Fibroblast of lung (primary cell): ENCODE measurements around the gene ZNF710. TPM values are rescaled to one million over a fixed set of nuclear protein-coding genes. Genes with fewer than 3 reads are reported as not detected.

Experiments used
- DNase-seq, 2 donors: peaks; one replicate each; pipeline versions ENCODE4 v3.0.0 to v3.0.0-alpha.2; 2010; ENCODE audit warnings: low read depth in 2 of 2
- H2AFZ ChIP-seq: 2 replicates; pipeline ENCODE4 v1.5.1; 2012; ENCODE audit warnings: low read length, control low read depth, inconsistent platforms
- H3K27ac ChIP-seq: 2 replicates; pipeline ENCODE4 v1.5.1; 2011; ENCODE audit warnings: low read length, control low read depth; ENCODE audit not compliant: insufficient read depth
- H3K27me3 ChIP-seq: 2 replicates; pipeline ENCODE4 v1.5.1; 2011; ENCODE audit warnings: mild to moderate bottlenecking, low read length; ENCODE audit not compliant: control insufficient read depth, insufficient read depth
- H3K36me3 ChIP-seq: 2 replicates; pipeline ENCODE4 v1.5.1; 2011; ENCODE audit warnings: low read length; ENCODE audit not compliant: control insufficient read depth, insufficient read depth
- H3K4me1 ChIP-seq: 2 replicates; pipeline ENCODE4 v1.5.1; 2011; ENCODE audit warnings: low read length; ENCODE audit not compliant: control insufficient read depth, insufficient read depth; ENCODE audit errors: extremely low read depth
- H3K4me2 ChIP-seq: 2 replicates; pipeline ENCODE4 v1.5.1; 2011; ENCODE audit warnings: low read length, control low read depth; ENCODE audit not compliant: insufficient read depth; ENCODE audit errors: extremely low read depth
- H3K4me3 ChIP-seq, 4 experiments: fragments of 200-600 bp in 1 of 4; sonication (generic) in 1 of 4; replicated peaks in 1 of 4; 2 replicates each; pipeline ENCODE4 v1.5.1; 2011 to 2016; ENCODE audit warnings: low read length in 4 of 4, low read depth in 3 of 4, mild to moderate bottlenecking in 3 of 4, control low read depth in 2 of 4, inconsistent platforms in 1 of 4, mixed read lengths in 1 of 4; ENCODE audit not compliant: insufficient read depth in 1 of 4; ENCODE audit errors: control extremely low read depth in 1 of 4
- H3K79me2 ChIP-seq: 2 replicates; pipeline ENCODE4 v1.5.1; 2012; ENCODE audit warnings: mild to moderate bottlenecking, low read length, inconsistent platforms; ENCODE audit not compliant: control insufficient read depth, insufficient read depth
- H3K9ac ChIP-seq: 2 replicates; pipeline ENCODE4 v1.5.1; 2011; ENCODE audit warnings: mild to moderate bottlenecking, low read length, control low read depth; ENCODE audit not compliant: insufficient read depth
- H3K9me3 ChIP-seq: 2 replicates; pipeline ENCODE4 v1.5.1; 2012; ENCODE audit warnings: low read depth, low read length; ENCODE audit not compliant: control insufficient read depth, insufficient read depth
- H4K20me1 ChIP-seq: 2 replicates; pipeline ENCODE4 v1.5.1; 2011; ENCODE audit warnings: low read length; ENCODE audit not compliant: control insufficient read depth, insufficient read depth; ENCODE audit errors: extremely low read depth
- EZH2 ChIP-seq: IDR thresholded peaks from 2 replicates; pipeline ENCODE4 v1.5.1; 2012; ENCODE audit warnings: low read length, control low read depth, mild to moderate bottlenecking; ENCODE audit errors: missing control alignments
- polyA plus RNA-seq, 2 donors: library from polyadenylated mRNA; depleted of rRNA in 1 of 2; stranded (reverse) in 1 of 2; unstranded in 1 of 2; fragments of >200 nt; gene quantifications; 2 replicates each; pipeline ENCODE4 v1.2.1, GENCODE V29; 2011 to 2012; ENCODE audit warnings: missing spikeins in 1 of 2
- total RNA-seq: library from RNA; depleted of rRNA; stranded (reverse); fragments of >200 nt; gene quantifications from 2 replicates; pipeline ENCODE4 v1.2.1, GENCODE V29; 2014
- TF ChIP-seq, protein P1 (sequence below), 2 donors: IDR thresholded peaks in 1 of 2; conservative IDR thresholded peaks in 1 of 2; 1 replicate in 1 of 2; 2 replicates in 1 of 2; pipeline ENCODE4 v1.5.1; 2011 to 2012; ENCODE audit warnings: low read length in 2 of 2, control low read depth in 1 of 2, inconsistent platforms in 1 of 2, low read depth in 1 of 2, mild to moderate bottlenecking in 1 of 2

ZNF710 gene
- total and polyA plus RNA-seq, 2 donors (not counting 1 experiment from before 2014, with no cell fraction given), result 2.1 to 9.4 TPM

DNA sequence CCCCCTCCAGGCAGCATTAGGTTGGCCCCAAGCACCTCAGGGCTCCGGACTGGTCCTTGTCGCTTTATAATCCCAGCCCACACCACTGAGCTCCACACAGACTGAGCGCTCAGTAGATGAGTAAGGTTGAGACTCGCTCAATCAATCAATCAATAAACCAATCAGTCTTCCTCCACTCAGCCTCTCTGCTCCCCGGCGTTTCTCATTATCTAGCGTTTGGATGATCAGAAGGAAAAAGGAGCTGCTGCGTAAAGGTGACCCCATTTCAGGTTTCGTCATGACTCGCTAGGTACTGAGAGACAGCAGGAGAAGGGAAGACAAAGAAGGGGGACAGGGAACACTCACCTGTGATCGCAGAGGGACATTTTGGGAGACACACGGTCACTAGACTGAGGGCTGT lies 41.2 kb downstream of the ZNF710 start:
- Histone ChIP-seq H3K79me2 (peaks cover 7% of the 10 kb centered on the region), H4K20me1 (no peaks in the 10 kb centered on the region), H3K4me2 (no peak overlapping the region), H3K4me1 (peaks cover 9% of the 10 kb centered on the region), H3K9ac (no peak overlapping the region), H3K27ac (no peak overlapping the region), H3K9me3 (no peaks in the 10 kb centered on the region), H3K4me3 (no peak overlapping the region), H2AFZ (no peak overlapping the region), H3K27me3 (no peaks in the 10 kb centered on the region), H3K36me3 (no peaks in the 10 kb centered on the region)
- TF ChIP-seq EZH2, result no peak
- TF ChIP-seq, protein P1, sequence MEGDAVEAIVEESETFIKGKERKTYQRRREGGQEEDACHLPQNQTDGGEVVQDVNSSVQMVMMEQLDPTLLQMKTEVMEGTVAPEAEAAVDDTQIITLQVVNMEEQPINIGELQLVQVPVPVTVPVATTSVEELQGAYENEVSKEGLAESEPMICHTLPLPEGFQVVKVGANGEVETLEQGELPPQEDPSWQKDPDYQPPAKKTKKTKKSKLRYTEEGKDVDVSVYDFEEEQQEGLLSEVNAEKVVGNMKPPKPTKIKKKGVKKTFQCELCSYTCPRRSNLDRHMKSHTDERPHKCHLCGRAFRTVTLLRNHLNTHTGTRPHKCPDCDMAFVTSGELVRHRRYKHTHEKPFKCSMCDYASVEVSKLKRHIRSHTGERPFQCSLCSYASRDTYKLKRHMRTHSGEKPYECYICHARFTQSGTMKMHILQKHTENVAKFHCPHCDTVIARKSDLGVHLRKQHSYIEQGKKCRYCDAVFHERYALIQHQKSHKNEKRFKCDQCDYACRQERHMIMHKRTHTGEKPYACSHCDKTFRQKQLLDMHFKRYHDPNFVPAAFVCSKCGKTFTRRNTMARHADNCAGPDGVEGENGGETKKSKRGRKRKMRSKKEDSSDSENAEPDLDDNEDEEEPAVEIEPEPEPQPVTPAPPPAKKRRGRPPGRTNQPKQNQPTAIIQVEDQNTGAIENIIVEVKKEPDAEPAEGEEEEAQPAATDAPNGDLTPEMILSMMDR (conservative IDR thresholded peaks at IDR 0.05 in 1 of 2, IDR thresholded peaks at IDR 0.05 in 1 of 2; ENCODE audit: low read depth in 1 of 2, low read length in 2 of 2), result no peak
- DNase-seq, result no peak

DNA sequence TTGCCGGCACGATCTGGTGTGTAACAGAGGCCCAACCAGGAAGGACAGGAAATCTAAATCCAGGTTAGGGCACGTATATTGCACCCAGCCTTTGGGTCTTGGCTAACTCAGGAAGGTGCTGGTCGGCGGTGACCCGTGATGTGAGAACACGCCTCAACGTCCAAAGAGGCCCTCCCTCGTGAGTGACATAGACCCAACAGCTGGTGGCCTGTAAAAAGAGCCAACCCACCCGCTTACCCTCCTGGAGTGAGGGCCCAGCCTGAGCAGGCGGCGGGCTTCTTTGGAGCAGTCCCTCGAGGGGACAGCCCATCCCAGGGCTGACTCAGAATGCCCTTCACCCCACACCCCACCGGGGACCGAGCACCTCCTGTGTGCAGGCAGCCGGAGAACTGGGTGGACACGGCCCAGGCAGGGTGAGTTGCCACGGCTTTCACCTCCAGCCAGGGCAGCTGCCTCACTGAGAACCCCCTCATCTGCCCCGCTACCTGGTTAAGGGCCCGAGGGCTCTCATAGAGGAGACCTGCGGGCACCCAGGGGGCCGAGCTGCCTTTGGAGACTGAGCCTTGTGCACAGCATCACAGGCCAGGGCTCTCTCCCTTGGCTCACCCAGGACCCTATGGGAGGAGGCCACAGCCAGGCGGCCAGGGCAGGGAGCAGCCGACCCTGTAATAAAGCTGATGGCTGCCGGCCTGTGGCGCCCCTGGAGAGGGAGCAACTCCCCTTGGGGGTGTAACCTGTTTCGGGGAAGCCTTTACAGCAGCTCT lies 41.8 kb downstream of the ZNF710 start:
- H3K9ac ChIP-seq, result no peak overlapping the region
- H3K4me3 ChIP-seq, result no peak overlapping the region
- no peak for TF ChIP-seq EZH2
- TF ChIP-seq, protein P1 (conservative IDR thresholded peaks at IDR 0.05 in 1 of 2, IDR thresholded peaks at IDR 0.05 in 1 of 2; ENCODE audit: low read depth in 1 of 2, low read length in 2 of 2), result no peak
- peaks cover 4% of the 10 kb centered on the region for H3K4me1 ChIP-seq
- H3K27ac ChIP-seq, result no peak overlapping the region
- H3K9me3 ChIP-seq, result no peaks in the 10 kb centered on the region
- H3K27me3 ChIP-seq, result no peaks in the 10 kb centered on the region
- H3K36me3 ChIP-seq, result no peaks in the 10 kb centered on the region
- peaks cover 7% of the 10 kb centered on the region for H3K79me2 ChIP-seq
- DNase-seq, result no peak
- no peak overlapping the region for H3K4me2 ChIP-seq
- H2AFZ ChIP-seq, result no peak overlapping the region
- H4K20me1 ChIP-seq, result no peaks in the 10 kb centered on the region

DNA sequence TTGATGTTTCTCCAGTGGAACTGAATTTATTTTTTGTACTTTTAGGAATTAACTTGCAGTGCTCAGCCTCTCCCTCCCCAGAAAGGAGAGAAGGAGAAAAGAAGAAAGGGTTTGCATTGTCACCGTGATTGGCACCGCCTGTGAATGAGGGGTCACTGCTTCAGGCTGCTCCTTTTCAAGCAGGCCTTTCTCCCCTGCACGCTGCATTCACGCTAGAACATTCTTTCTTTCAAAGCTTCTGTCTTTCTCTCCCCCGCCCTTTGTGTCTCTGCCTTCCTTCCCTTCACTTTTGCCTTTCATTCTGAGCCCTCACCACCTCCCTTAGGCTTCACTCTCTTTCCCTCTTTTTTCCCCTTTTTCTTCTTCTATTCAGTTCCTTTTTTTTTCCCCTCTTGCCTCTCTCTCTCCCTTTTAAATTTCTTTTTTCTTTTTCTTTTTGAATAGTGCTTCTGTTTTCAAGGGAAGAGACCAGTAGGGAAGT lies 42.4 kb downstream of the ZNF710 start:
- Histone ChIP-seq H3K27me3 (no peaks in the 10 kb centered on the region), H3K36me3 (no peaks in the 10 kb centered on the region), H3K79me2 (peaks cover 4% of the 10 kb centered on the region), H3K4me1 (no peaks in the 10 kb centered on the region), H3K9me3 (no peaks in the 10 kb centered on the region), H3K9ac (no peak overlapping the region), H3K27ac (no peak overlapping the region), H2AFZ (no peak overlapping the region), H3K4me2 (no peak overlapping the region), H4K20me1 (no peaks in the 10 kb centered on the region), H3K4me3 (no peak overlapping the region)
- DNase-seq, result no peak
- no peak for TF ChIP-seq EZH2
- TF ChIP-seq, protein P1 (conservative IDR thresholded peaks at IDR 0.05 in 1 of 2, IDR thresholded peaks at IDR 0.05 in 1 of 2; ENCODE audit: low read depth in 1 of 2, low read length in 2 of 2), result no peak
